ENCODE measurements around the gene ZIC5.

The ZIC5 gene

DNA sequence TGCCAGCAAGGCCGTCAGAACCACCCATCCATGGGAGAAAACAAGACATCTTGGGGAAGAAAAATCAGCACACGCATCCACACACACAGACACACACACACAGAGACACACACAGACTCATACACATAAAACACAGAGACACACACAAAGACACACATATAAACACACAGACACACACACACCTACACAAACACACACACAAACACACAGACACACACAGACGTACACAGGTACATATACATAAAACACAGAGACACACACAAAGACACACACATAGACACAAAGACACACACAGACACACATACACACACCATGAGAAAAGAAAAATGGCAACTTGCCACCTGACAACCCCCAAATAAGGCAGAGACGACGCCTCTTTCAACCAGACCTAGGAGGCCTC is 40.6 kb downstream of the ZIC5 start:
- DNase-seq (ENCODE audit: low spot score) = no peak

DNA sequence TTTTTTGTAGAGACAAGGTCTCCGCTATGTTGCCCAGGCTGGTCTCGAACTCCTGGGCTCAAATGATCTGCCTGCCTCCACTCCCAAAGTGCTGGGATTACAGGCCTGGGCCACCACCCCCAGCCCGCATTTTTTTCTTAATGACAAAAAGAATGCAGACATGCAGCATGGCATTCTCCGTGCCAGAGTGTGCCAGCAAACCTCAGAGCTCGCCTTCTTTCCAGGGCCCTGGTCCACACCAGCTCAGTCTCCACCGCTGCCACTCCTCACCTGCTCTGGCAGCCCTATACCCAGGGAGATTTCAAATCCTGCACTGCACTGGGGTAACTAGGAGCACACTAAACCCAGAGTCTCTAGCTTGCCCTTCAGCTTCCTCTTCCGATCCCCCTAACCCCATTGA is 41.7 kb downstream of the ZIC5 start:
- DNase-seq (ENCODE audit: low spot score) = no peak

DNA sequence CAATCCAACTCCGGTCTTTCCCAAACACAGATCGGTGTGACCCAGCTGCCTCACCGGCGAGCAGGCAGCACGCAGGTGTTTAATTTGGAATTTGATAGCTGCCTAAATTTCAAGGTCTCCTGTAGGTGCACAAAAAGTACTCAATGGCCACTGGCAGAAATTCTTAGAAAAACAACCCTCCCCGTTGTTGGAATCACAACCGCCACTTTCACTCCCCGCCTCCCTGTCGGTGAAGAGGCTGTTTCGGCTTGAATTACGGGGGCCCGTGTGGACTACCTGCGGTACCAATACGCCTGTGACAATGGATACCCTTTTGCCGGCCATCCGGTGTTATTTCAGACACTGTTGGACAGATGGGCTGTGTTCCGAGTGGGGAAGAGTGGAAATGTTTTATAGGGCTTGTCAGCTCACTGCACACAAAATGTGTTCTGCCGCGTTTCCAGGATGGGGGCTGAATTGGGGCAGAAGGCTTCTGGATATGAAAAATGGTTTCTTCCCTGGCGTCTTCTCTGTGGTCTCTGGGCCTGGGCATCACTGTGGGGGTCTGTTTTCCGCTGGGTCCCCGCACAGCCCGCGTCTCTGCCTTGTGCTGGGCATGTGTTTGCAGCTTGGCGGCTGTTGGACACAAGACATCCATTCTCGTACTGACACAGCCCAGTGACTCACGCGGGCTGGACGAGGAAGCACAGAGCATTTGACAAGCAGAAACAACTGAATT is 45.4 kb downstream of the ZIC5 start:
- no peak for DNase-seq (ENCODE audit: low spot score)

DNA sequence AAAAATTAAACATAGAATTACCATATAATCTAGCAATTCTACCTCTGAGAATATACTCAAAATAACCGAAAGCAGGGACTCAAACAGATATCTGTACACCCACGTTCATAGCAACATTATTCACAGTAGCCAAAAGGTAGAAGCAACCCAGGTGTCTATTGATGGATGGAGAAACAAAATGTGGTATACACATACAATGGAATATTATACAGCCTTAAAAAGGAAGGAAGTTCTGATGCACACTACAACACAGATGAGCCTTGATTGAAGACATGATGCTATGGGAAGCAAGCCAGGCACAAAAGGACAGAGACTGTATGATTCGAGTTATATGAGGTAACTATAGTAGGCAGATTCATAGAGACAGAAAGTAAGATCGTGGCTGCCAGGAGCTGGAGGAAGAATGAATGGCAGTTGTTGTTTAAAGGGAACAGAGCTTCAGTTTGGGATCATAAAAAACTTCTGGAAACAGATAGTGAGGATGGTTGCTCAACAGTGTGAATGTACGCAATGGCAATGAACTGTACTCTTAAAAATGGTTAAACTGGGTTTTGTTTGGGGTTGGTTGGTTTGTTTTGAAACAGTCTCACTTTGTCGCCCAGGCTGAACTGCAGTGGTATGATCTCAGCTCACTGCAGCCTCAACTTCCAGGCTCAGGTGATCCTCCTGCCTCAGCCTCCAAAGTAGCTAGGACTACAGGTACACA is 47.5 kb downstream of the ZIC5 start:
- DNase-seq (ENCODE audit: low spot score) = no peak

DNA sequence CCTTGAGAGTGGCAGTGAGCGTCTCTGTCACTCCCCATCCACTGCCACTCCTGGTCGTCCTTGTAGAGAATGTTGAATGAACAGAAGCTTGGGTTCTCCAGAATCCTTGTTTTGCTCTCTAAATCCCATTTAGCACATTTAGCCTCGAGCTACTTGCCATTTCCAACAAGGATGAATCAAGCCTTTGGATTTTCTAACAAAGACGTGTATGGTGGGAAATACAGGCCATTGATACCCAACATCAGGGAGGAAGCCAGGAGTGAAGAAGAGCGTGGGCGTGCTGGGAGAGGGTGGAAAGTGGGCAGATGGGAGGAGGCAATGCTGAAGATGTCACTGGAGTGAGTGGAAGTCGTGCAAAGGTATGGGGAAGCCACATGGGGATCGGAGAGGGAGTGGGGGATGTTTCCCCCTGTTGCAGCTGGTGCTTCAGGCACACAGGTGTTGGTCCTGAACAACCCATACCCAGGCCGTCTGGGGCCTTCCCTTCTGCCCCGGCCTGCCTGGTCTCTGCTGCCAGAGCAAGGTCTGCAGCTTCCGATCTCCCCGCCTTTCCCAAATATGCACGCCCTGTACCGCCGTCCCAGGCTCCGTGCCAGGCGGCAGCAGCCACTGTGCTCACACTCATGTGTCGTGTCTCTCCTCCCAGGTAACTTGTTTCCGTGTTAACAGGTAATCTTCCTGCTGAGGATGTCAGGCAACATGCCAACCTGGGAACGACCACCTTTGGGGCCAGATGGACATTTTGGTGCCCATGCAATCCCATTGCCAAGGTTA is 48.7 kb downstream of the ZIC5 start:
- DNase-seq (ENCODE audit: low spot score) = no peak

DNA sequence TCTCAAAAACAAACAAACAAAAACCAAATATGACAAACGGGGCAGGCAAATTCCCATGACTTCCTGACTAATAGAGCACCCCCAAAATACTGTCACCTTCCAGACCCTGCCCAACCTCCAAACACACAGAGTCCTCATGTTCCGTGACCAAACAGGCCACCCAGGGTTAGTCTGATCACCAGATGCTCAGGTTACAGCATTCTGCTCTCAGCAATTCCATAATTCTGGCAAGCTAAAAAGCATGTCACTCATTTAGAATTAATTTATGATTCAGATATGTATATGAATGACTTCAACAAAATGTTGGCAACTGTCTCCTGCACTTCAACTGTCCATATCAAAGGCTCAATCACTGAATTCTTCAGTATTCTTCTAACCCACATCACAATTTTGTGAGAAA is 52.4 kb downstream of the ZIC5 start:
- DNase-seq (ENCODE audit: low spot score) = no peak

DNA sequence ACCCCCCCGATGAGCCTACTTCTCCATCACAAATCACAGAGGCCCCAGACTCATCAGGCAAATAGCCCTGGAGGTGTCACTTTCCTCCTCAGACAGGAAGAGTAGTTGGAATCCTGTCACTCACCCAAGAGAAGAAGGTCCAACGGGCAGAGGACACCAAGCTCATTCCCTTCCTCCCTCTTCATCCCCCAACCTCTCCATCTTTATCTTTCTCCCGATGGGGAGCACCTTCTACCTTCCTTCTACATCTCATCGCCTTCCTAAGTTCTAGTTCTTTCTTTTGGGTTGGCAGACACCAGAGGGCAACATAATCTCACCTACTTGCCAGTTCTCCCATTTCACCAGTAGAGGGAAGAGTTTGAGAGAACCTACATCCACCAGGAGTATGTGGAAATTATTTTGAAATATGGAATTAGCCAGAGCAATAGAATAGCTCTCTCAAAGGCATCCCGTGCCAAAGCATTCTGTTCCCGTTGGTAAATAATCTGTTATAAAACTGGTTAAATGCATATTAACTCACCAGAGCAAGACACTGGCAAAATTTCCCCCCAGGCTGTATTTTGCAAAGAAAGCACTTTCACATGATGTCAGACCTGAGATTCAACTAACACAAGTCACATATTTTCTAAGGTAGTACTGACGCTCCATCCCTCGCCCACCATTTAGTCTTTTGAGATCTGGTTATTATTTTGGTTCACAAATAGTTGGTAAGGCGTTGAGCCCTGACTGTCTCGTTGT is 55.0 kb downstream of the ZIC5 start:
- DNase-seq (ENCODE audit: low spot score) = peak; percentile 53

DNA sequence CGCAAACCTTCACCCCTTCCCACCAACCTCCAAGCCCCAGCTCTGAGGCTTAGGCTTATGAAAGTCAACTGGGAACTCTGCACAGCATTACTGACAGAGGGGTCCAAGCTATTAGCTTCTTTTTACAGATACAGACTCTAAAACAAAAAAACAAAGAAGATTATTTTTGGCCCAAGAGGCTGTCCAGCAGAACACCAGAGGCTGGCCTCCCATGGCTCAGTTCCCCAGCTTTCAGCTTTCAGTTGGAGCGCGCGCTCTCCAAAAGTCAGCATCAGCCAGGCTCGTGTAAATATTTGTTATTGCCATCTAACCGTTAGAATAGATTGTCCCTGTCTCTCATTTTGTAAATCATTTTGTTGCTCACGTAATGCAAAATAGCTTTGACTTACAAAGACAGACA is 58.4 kb downstream of the ZIC5 start:
- DNase-seq (ENCODE audit: low spot score) = no peak
